GM19397 (cell line): Measurements from ENCODE around the gene CERS3.

Experiments
- ATAC-seq: cut with Tn5 transposase; IDR thresholded peaks from one replicate; pipeline ENCODE4 v1.9.1; 2021; ENCODE audit warnings: mild to moderate bottlenecking, moderate library complexity; ENCODE audit not compliant: unreplicated experiment

CERS3 gene

DNA sequence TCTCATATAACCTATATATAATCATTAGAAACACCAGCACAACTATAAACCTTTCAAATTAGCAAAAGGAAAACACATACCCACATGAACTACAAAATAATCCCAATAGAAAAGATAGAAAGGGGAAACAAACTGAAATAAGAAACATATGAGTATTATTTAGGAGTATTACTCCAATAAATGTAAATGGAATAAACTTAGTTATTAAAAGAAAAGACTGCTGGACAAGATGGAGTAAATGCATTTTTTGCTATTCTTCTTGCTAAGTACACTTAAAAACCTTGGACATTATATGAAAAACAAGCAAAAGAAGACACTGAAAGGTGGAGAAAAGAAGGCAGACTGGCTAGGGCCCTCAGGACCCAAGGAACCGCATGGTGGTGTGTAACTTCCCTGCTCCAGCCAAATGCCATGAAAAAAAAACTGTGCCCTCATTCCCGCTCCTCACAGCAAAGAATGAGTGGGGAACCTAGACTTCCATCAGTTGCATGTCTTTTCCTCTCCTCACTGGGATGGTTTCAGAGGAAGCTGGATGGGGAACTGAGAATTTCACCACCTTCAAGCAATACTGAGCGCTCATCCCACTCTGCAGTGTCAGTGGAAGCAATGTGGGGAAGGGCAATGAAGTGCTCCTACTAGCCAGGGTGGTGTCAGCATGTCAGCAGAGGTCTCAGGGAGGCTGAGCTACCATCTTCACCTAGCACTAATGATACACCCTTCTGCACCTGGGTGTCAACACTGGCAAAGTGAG is 143.3 kb downstream of the CERS3 start:
- no peak for ATAC-seq

DNA sequence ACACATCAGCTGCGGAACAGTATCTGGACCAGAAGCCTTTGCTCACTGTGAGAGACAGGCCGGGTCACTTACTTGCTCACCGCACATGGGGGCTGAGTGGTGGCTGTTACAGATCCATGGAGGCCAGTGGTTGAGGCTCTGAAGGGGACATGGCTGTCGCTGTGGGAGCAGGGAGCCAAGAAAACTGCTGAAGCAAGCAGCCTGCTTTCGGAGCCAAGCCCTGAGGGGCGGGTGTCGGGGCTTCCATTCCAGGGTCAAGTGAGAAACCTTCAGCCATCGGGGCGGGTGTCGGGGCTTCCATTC is 144.7 kb downstream of the CERS3 start:
- ATAC-seq: no peak

GRCh38 chr15:100383302-100384107 is 145.2 kb downstream of the CERS3 start:
- no peak for ATAC-seq

- no peak for ATAC-seq
These were observed 154.8 kb downstream of the CERS3 start for GRCh38 chr15:100373942-100374341.

- no peak for ATAC-seq
These were observed 155.4 kb downstream of the CERS3 start for GRCh38 chr15:100373120-100373896.

GRCh38 chr15:100372739-100373119 is 156.0 kb downstream of the CERS3 start:
- ATAC-seq: no peak

DNA sequence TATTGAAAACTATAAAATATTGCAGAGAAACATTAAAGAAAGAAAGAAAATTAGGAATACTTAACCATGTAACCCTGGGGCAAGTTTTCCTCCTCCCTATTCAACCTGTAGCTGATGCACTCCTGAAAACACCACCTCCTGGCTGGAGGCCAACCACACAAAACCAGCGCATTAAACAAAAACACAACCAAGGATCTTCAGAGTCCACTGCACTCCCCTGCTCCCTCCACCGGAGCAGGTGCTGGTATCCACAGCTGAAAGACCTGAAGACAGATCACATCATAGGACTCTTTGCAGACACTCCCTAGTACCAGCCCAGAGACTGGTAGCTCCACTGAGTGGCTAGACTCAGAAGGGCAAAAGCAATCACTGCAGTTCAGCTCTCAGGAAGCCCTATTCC is 173.4 kb downstream of the CERS3 start:
- no peak for ATAC-seq

DNA sequence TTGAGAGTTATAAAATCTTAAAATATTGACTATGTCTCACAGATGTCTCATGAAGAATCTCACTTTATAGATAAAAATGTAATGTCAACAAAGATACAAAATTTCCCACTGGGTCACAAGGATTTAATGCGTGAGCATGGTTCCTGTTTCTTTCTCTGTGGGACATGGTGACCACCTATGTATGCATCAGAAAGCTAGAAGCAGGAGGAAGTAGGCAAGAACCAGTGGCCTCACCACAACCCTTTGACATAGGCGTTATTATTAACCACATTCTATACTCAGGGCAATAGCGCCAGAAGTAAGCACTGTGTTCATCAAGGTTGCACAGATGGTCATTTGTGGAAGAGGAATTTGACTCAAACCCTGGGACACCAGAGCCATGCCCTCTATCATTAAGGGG is 175.3 kb downstream of the CERS3 start:
- no peak for ATAC-seq

DNA sequence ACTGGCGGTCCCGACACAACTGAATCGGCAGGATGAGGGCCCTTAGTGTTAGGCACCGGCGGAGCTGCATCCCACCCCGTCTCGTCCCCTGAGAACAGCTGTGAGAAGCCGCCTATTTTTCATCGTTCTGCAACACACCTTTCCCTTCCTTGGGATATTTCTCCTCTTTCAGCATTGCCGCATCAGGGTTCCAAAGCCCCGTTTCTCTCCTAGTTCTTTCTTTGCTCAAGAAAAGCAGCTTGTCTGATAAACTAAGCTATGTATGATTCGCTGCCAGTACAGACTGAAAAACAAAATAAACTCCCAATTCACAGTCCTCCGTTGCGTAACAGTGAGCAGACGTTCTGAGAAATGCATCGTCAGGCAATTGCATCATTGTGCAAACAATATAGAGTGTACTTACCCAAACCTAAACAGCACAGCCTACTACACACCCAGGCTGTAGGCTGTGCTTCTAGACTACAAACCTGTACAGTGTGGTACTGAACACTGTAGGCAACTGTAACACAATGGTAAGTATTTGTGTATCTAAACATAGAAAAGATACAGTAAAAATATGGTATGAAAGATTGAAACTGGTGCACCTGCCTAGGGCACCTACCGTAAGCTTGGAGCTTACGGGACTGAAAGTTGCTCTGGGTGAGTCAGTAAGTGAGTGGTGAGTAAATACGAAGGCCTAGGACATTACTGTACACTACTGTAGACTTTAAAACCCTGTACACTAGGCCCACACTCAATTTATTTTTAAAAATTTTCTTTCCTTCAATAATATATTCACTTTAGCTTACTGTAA is 178.1 kb downstream of the CERS3 start:
- ATAC-seq: no peak
